ENCODE measurements around the gene DIPK1B.

DNA sequence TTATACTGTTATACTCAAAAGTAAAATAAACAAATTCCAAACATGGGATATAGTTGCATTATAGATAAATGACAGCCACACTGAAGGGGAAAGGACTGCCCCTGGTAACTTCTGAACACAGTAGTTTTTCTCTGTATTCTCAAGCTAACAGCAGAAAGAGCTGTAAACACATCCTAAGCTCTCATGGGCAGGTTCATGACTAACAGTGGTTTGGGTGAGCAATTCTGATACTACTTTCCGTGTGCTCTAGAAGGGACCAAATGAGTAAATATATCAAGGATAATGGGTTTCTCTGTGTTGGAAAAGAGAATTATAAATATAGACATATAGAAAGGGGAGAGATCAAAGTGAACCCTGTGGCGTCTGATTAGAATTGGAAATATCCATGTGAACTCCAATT lies 38.2 kb downstream of the DIPK1B start:
- TF ChIP-seq CTCF (conservative IDR thresholded peaks at IDR 0.05; ENCODE audit: low read depth in 2 of 2): no peak
- no peak for TF ChIP-seq EZH2 (IDR thresholded peaks at IDR 0.05; ENCODE audit: low read depth, unreplicated experiment)
- TF ChIP-seq POLR2AphosphoS5 (IDR thresholded peaks at IDR 0.05; ENCODE audit: low read depth): no peak
- no peak for TF ChIP-seq EZH2phosphoT487 (IDR thresholded peaks at IDR 0.05; ENCODE audit: unreplicated experiment)
- TF ChIP-seq ZNF114 (CRISPR knock-in tag; IDR thresholded peaks at IDR 0.05): no peak
- TF ChIP-seq REST (IDR thresholded peaks at IDR 0.05; ENCODE audit: unreplicated experiment): no peak

Data from GM23338 (cell line).